22Rv1 (cell line): ENCODE data around the gene CRADD.

Experiments
- H3K27ac ChIP-seq: fragments of 450-650 bp; 2 replicates; pipeline ENCODE4 v1.5.1; 2017
- ZFX ChIP-seq: fragments of 450-650 bp; IDR thresholded peaks from 2 replicates; pipeline ENCODE4 v1.6.1; 2017; ENCODE audit warnings: antibody characterized with exemption, borderline replicate concordance
- TF ChIP-seq, protein P1 (sequence below): fragments of 450-650 bp; IDR thresholded peaks from 2 replicates; pipeline ENCODE4 v1.5.1; 2017; ENCODE audit warnings: mild to moderate bottlenecking

The CRADD gene

DNA sequence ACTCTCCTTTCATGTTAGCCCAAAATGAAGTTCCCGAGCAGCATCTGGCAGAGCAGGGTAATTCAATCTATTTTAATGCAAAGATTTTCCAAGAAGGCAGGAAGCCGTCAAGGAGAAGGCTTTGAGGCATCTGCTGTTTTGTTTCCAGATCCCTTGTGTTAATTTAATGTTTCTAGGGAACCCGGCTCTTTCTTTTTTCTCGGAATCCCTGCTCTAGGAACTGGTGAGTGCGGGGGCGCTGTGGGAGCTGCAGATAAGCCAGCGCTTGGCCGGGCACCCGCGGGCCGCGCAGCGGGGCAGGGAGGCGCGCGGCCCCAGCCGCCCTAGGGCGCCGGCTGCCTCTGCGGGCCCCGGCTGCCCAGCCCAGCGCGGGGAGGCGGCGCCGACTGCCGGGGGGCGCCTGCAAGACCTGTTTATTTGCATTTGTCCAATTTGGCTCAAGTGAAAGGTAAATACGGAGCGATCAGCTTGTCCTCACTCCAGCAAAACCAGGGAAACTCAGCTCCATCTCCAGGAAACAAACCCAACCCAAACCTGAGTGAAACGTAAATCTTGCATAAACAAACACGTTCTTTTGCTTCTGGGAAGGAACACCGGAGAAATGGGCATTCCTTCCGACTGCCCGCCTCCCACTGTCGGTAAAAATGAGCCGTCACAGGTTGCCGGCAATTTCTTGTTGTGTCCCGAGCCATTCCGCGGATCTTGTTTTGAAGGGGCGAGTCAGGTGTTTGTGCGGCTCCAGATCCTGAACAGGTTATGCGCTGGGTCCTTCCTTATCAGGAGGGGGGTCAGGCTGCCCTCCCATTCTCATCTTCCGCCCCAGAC, 65.1 kb downstream of the CRADD start:
- TF ChIP-seq, protein P1, sequence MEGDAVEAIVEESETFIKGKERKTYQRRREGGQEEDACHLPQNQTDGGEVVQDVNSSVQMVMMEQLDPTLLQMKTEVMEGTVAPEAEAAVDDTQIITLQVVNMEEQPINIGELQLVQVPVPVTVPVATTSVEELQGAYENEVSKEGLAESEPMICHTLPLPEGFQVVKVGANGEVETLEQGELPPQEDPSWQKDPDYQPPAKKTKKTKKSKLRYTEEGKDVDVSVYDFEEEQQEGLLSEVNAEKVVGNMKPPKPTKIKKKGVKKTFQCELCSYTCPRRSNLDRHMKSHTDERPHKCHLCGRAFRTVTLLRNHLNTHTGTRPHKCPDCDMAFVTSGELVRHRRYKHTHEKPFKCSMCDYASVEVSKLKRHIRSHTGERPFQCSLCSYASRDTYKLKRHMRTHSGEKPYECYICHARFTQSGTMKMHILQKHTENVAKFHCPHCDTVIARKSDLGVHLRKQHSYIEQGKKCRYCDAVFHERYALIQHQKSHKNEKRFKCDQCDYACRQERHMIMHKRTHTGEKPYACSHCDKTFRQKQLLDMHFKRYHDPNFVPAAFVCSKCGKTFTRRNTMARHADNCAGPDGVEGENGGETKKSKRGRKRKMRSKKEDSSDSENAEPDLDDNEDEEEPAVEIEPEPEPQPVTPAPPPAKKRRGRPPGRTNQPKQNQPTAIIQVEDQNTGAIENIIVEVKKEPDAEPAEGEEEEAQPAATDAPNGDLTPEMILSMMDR = peak; percentile 74
- no peak for TF ChIP-seq ZFX

DNA sequence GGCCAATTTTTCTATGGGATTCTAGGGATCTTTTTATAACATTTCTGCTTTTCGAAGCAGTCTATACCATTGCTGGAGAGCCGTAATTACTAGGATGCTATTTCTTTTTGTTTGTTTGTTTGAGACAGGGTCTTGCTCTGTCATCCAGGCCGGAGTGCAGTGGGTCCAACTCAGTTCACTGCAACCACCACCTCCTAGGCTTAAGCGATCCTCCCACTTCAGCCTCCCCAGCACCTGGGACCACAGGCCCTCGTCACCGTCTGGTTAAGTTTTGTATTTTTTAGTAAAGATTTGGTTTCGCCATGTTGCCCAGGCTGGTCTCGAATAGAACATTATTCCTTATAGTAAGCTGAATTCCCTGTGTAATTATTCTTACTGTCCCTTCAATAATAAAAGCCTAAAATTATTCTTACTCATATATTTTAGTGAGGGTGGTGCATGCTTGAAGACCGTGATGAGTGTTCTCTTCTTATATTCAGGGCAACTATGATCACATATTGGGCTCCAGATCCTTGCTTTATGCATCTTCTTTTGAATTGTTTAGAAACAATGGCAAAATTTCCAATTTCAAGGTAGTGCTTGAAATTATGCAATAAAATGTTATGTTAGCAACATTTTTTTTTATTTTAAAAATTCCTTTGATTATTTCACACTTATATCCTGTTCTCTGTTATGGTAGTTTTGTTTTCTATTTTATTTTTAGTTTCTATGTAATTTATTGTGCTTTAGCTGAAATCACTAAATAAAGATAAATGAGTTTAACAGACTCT, 66.2 kb downstream of the CRADD start:
- TF ChIP-seq, protein P1 = no peak
- TF ChIP-seq ZFX = no peak
- no peak overlapping the region for H3K27ac ChIP-seq

More for the DNA sequence above, 65.1 kb downstream of the CRADD start:
- H3K27ac ChIP-seq = 0 out of 2 replicates have a peak overlapping the region, but pooled peaks have one; percentile 19

DNA sequence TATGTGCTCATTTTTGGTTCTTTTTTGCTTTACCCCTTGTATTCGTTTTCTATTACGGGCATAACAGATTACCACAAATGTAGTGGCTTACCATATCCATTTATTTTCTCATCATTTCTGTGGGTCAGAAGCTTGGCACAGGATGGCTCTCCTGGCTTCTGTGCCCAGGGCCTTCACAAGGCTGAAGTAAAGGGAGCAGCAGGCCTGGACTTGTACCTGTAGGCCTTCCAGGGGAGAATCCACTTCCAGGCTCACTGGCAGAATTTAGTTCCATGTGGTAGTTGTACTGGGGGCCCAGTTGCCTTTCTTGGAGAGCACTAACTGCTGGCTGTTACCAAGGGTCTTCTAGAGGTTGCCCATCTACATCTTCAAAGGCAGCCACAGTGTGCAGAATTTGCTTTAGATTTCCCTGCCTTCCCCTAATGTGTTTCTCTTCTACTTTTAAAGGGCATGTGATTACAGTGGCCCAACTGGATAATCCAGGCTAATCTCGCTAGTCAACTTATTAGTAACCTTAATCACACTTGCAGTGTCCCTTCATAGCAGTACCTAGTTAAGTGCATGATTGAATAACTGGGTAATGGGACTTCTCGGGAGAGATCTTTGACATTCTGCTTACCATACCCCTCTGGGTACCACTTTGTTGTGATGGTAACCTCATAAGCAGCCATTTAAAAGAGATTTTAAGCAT, 67.0 kb downstream of the CRADD start:
- no peak overlapping the region for H3K27ac ChIP-seq
- TF ChIP-seq, protein P1 = no peak

DNA sequence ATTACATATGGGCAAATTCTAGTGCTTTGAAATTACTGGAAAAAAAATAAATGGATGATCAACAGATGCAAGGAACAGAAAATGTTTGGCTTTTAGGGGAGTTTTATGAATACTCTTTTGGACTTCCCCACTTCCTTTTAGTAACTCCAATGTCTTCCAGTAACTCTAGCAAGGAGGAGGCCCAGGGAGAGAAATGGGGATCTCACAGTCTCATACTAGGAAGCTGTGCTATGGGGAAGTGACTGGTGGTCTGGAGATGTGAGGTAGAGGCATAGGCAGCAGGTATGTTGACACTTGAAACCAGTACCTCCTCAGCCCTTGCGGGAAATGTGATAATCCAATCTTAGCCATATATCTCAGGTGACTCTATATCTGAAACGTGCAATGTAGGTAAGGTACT, 68.1 kb downstream of the CRADD start:
- no peak overlapping the region for H3K27ac ChIP-seq
- TF ChIP-seq ZFX = no peak
- TF ChIP-seq, protein P1 = no peak

DNA sequence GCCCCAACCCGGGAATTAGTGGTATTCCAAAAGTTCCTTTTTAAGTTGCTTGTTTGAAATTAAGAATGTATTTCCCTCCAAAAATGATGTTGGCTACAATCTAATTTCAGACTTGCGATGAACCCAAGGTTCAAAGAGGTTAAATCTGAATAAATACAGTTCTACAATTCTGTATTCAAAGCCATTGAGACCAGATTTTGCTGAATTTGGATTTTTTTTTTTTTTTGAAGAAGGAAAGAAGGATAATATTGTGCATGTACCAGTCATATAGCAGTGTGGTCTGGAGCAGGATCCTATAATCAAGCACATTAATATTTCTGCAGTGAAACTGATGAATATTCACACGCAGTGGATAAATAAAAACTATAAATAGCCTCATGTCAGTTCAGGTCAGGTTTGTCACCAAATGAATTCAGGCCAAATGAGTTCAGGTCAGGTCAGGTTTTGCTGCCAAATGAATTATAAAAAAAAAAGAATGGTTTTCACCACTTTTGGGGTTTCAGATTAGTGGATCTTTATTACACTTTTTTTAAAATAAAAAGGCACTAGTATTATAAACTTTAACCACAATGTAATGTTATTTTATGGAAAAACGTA, 69.5 kb downstream of the CRADD start:
- H3K27ac ChIP-seq = no peak overlapping the region

DNA sequence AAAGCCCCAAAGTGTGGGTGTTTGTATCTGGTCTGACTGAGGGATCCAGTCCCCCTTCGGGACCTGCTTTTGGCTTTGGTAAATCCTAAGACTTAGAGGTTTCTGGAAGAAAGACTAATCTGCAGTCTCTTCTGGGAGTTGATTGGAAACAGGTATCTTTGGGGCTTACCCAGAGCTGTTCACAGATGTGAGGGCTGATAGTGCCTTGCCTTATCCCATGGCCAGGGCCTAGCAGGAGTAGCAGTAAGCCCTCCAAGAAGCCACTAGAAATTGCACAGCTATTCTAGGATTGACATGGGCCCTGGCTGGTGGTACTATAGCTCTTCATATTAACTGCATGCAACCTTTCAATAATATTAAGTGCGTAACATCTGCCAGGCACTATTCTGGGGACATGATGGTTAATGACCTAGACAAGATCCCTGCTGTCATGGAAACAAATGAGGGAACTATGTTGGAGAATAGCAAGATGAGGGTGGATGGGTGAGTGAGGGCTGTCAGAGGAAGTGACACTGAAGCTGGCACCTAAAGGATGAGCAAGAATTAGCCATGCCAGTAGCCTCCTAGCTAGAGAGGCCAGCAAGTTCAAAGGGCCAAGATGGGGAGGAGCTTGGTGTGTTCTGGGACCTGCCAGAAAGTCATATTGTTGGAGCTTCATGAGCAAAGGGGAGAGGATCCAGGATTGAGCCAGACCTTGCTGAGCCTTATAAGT, 71.7 kb downstream of the CRADD start:
- TF ChIP-seq, protein P1 = no peak
- TF ChIP-seq ZFX = no peak
- no peak overlapping the region for H3K27ac ChIP-seq

More for the DNA sequence above, 69.5 kb downstream of the CRADD start:
- TF ChIP-seq ZFX = no peak
- TF ChIP-seq, protein P1 = no peak
